GM12801 (cell line): ENCODE measurements around the gene ALG1L2.

ENCODE experiments used
- TF ChIP-seq, protein P1 (sequence below): IDR thresholded peaks from one replicate; pipeline ENCODE4 v1.5.1; 2011; ENCODE audit warnings: control low read depth; ENCODE audit not compliant: insufficient read length; ENCODE audit errors: extremely low read depth

ALG1L2 gene, protein sequence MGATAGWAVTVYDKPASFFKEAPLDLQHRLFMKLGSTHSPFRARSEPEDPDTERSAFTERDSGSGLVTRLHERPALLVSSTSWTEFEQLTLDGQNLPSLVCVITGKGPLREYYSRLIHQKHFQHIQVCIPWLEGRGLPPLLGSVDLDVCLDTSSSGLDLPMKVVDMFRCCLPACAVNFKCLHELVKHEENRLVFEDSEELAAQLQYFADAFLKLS

DNA sequence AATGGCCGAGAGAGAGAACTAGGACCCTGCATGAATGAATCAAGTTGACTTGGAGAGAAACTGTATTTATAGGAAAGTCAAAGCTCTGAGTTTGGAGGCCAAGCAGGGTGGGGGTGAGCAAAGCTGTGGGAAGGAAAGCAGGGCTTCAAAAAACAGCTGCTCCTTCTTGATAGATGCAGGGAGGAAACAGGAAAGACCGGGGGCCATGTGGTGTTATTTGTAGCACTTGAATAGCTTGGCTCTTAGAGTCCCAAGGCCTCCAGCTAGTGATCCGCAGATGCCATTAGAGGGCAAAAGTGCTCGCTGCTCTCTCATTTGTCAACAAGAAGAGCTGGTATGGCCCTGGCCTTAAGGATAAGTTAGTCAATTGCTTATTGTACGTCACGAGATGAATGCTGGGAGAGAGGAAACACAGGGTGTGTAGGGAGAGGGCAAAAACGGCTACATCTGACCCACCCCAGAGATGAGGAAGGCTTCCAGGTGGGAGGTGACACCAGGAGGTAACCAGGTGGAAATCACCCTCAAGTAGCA, at the start of gene ALG1L2:
ALG1L2 (plus strand) TSS at position 481 of the 531 bp plus-strand sequence. CDS start 186 bp downstream, outside the sequence.
- TF ChIP-seq, protein P1, sequence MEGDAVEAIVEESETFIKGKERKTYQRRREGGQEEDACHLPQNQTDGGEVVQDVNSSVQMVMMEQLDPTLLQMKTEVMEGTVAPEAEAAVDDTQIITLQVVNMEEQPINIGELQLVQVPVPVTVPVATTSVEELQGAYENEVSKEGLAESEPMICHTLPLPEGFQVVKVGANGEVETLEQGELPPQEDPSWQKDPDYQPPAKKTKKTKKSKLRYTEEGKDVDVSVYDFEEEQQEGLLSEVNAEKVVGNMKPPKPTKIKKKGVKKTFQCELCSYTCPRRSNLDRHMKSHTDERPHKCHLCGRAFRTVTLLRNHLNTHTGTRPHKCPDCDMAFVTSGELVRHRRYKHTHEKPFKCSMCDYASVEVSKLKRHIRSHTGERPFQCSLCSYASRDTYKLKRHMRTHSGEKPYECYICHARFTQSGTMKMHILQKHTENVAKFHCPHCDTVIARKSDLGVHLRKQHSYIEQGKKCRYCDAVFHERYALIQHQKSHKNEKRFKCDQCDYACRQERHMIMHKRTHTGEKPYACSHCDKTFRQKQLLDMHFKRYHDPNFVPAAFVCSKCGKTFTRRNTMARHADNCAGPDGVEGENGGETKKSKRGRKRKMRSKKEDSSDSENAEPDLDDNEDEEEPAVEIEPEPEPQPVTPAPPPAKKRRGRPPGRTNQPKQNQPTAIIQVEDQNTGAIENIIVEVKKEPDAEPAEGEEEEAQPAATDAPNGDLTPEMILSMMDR = no peak

DNA sequence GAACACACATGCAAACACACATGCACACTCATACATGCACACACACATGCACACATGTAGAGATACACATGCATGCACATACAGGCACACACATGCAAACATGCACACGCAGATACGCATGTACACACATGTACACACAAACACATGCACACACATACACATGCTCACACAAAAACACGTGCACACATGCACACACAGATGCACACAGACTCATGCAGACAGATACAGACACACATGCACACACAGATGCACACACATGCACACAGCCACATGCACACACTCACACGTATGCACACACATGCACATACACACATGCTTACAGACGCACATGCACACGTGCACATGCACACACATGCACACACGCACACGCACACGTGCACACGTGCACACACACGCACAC, 37.3 kb upstream of the ALG1L2 start:
- TF ChIP-seq, protein P1 = no peak

DNA sequence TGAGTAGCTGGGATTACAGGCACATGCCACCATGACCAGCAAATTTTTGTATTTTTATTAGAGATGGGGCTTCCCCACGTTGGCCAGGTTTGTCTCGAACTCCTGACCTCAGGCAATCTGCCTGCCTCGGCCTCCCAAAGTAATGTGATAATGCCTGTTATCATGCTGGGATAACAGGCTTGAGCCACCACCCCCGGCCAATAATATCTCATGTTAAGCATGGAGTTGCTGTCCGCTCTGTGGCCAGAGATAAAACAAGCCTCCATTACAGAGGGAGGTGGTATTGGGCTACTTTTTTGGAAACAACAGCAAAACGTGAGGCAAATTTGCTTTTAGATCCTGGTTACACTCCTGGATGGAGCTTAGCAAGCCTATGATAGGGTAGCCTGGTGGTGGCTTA, 32.9 kb upstream of the ALG1L2 start:
- TF ChIP-seq, protein P1 = no peak

DNA sequence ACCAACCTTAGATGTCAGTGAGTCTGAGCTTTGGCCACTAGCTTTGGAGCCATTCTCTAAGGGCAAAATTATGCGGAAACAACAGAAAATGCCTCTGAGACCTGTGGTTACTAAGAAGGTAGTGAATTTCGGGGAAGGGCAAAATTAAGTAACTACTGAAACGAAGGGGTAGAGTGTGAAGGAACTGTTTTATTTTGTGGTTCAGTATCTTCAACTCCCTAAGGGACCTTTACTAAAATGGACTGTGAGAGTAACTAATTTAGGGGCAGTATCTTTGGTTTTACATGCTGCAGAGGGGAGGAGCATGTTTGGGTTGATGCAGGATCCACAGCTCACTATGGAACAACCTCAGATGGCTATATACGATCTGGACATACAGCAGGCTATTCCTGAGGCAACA, 8.0 kb upstream of the ALG1L2 start:
- TF ChIP-seq, protein P1 = no peak

DNA sequence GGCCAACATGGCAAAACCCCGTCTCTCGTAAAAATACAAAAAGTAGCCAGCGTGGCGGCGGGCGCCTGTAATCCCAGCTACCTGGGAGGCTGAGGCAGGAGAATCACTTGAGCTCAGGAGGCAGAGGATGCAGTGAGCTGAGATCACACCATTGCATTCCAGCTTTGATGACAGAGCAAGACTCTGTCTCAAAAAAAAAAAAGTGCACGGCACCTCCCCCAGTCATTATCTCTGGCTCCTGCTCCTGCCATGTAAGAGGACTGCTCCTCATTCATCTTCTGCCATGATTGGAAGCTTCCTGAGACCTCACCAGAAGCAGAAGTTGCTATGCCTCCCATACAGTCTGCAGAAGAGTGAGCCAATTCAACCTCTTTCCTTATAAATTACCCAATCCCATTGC, 4.0 kb upstream of the ALG1L2 start:
- TF ChIP-seq, protein P1 = no peak

DNA sequence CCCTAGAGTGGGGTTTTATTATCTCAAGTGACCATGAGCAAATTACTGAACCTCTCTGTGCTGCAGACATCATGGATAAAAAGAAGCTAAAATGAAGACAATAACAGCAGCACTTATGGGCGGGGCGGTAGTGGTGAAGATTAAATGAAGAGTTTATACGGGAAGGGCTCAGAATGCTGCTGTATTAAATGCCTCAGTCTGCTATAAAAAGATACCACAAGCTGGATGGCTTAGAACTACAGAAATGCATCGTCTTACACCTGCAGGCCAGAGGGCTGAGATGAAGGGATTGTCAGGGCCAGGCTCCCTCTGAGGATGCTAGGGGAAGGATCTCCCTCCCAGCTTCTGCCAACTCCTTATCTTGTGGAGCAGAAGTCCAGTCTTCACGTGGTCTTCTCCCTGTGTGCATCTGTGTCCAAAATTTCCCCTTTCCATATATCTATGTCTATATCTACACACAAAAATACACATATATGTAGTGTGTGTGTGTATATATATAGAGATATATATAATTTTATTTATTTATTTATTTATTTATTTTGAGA, 2.9 kb downstream of the ALG1L2 start:
- TF ChIP-seq, protein P1 = no peak

DNA sequence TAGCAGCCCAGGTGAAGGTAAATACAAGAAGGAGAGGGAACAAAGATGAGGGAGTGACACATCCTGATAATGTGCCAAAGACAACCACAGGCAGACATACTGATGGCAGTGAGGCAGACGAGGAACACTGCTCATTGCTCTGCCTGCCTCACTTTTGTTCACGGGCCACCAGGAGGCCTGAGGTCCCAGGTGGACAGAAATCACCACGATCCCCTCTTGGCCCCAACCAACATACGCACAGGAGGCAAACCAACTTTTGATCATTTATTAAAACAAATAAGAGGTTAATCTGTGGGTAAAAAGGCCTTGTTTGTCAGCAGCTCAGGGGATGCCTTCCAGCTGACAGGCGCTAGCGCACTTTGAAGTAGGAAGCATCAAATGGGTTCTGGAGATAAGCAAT, 4.2 kb downstream of the ALG1L2 start:
- TF ChIP-seq, protein P1 = no peak
